ENCODE results near the gene PEMT. TPM values are rescaled to one million over a fixed set of nuclear protein-coding genes. Genes with fewer than 3 reads are reported as not detected.

PEMT gene
- total RNA-seq, 1 experiment from 2014 or later, result 178 TPM

- H3K36me3 ChIP-seq (ENCODE audit: low read depth, low read length), result peaks cover 25% of the 10 kb centered on the region; the same call in 1 of the 2 replicates
- H3K9me2 ChIP-seq (replicated peaks; ENCODE audit: low read length), result no peaks in the 10 kb centered on the region
- H3K9me3 ChIP-seq (ENCODE audit: low read length), result no peaks in the 10 kb centered on the region
- peaks cover 17% of the 10 kb centered on the region for H3K4me1 ChIP-seq (ENCODE audit: insufficient read depth, low read length)
- intact Hi-C loops (cut with micrococcal nuclease), result loop anchor here (10.0 kb wide), 1 partner anchor 79 kb away; no protein-coding TSS in a partner anchor
- POLR2A ChIA-PET (ENCODE audit: unreplicated experiment), result no interaction called here
- peaks cover 12% of the 10 kb centered on the region; the same call in 1 of the 2 replicates for H4K20me1 ChIP-seq (ENCODE audit: low read length)
- TF ChIP-seq, protein P1, sequence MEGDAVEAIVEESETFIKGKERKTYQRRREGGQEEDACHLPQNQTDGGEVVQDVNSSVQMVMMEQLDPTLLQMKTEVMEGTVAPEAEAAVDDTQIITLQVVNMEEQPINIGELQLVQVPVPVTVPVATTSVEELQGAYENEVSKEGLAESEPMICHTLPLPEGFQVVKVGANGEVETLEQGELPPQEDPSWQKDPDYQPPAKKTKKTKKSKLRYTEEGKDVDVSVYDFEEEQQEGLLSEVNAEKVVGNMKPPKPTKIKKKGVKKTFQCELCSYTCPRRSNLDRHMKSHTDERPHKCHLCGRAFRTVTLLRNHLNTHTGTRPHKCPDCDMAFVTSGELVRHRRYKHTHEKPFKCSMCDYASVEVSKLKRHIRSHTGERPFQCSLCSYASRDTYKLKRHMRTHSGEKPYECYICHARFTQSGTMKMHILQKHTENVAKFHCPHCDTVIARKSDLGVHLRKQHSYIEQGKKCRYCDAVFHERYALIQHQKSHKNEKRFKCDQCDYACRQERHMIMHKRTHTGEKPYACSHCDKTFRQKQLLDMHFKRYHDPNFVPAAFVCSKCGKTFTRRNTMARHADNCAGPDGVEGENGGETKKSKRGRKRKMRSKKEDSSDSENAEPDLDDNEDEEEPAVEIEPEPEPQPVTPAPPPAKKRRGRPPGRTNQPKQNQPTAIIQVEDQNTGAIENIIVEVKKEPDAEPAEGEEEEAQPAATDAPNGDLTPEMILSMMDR (conservative IDR thresholded peaks at IDR 0.05; ENCODE audit: low read depth, low read length), result no peak
- TF ChIP-seq EZH2 (IDR thresholded peaks at IDR 0.05; ENCODE audit: low read length, unreplicated experiment), result no peak
- no peak for TF ChIP-seq EZH2phosphoT487 (IDR thresholded peaks at IDR 0.05; ENCODE audit: borderline replicate concordance, low read length)
- H2AFZ ChIP-seq (ENCODE audit: low read length), result no peak overlapping the region
- no peaks in the 10 kb centered on the region for H3K27me3 ChIP-seq (ENCODE audit: low read length)
- CTCF ChIA-PET, result no interaction called here
- no peaks in the 10 kb centered on the region for H3K79me2 ChIP-seq (ENCODE audit: low read length)
- H3K9ac ChIP-seq (ENCODE audit: low read length), result no peak overlapping the region
- no peak overlapping the region for H3K4me2 ChIP-seq (ENCODE audit: low read length)
- ATAC-seq (no peak), DNase-seq (peak; percentile 31)
- no peak overlapping the region for H3K4me3 ChIP-seq (ENCODE audit: low read length)
- TSS peak; percentile 13 for BruUV-seq (replicated peaks)
- H3K27ac ChIP-seq (ENCODE audit: low read length), result no peak overlapping the region
- H3F3A ChIP-seq (ENCODE audit: low read length, unreplicated experiment), result no peaks in the 10 kb centered on the region
These were observed 98.1 kb downstream of the PEMT start for GRCh38 chr17:17493249-17493985.

- Histone ChIP-seq H3F3A (ENCODE audit: low read length, unreplicated experiment) (no peaks in the 10 kb centered on the region), H3K79me2 (ENCODE audit: low read length) (peaks cover 5% of the 10 kb centered on the region; the same call in 1 of the 2 replicates), H3K9me3 (ENCODE audit: low read length) (no peaks in the 10 kb centered on the region), H3K9me2 (replicated peaks; ENCODE audit: low read length) (no peaks in the 10 kb centered on the region), H3K27ac (ENCODE audit: low read length) (no peak overlapping the region), H3K27me3 (ENCODE audit: low read length) (no peaks in the 10 kb centered on the region), H3K9ac (ENCODE audit: low read length) (no peak overlapping the region), H4K20me1 (ENCODE audit: low read length) (peaks cover 12% of the 10 kb centered on the region; the same call in 1 of the 2 replicates), H3K4me1 (ENCODE audit: insufficient read depth, low read length) (peaks cover 17% of the 10 kb centered on the region), H2AFZ (ENCODE audit: low read length) (no peak overlapping the region), H3K4me3 (ENCODE audit: low read length) (no peak overlapping the region), H3K4me2 (ENCODE audit: low read length) (no peak overlapping the region), H3K36me3 (ENCODE audit: low read depth, low read length) (peaks cover 32% of the 10 kb centered on the region; the same call in 1 of the 2 replicates)
- POLR2A ChIA-PET (ENCODE audit: unreplicated experiment), result no interaction called here
- no peak for ATAC-seq
- intact Hi-C loops (cut with micrococcal nuclease), result loop anchor here (10.0 kb wide), 1 partner anchor 78 kb away; no protein-coding TSS in a partner anchor
- CTCF ChIA-PET, result no interaction called here
- no TSS peak for BruUV-seq (replicated peaks)
- DNase-seq, result no peak
- no peak for TF ChIP-seq EZH2phosphoT487 (IDR thresholded peaks at IDR 0.05; ENCODE audit: borderline replicate concordance, low read length)
- TF ChIP-seq EZH2 (IDR thresholded peaks at IDR 0.05; ENCODE audit: low read length, unreplicated experiment), result no peak
- TF ChIP-seq, protein P1 (conservative IDR thresholded peaks at IDR 0.05; ENCODE audit: low read depth, low read length), result no peak
These were observed 98.9 kb downstream of the PEMT start for GRCh38 chr17:17492571-17492970.

- TF ChIP-seq EZH2 (IDR thresholded peaks at IDR 0.05; ENCODE audit: low read length, unreplicated experiment), result no peak
- no peak for TF ChIP-seq EZH2phosphoT487 (IDR thresholded peaks at IDR 0.05; ENCODE audit: borderline replicate concordance, low read length)
- TF ChIP-seq, protein P1 (conservative IDR thresholded peaks at IDR 0.05; ENCODE audit: low read depth, low read length), result no peak
- no peak overlapping the region for H3K4me2 ChIP-seq (ENCODE audit: low read length)
- H3K9ac ChIP-seq (ENCODE audit: low read length), result no peak overlapping the region
- no peaks in the 10 kb centered on the region for H3K27me3 ChIP-seq (ENCODE audit: low read length)
- peaks cover 12% of the 10 kb centered on the region; the same call in 1 of the 2 replicates for H4K20me1 ChIP-seq (ENCODE audit: low read length)
- H3K9me3 ChIP-seq (ENCODE audit: low read length), result no peaks in the 10 kb centered on the region
- POLR2A ChIA-PET (ENCODE audit: unreplicated experiment), result no interaction called here
- H2AFZ ChIP-seq (ENCODE audit: low read length), result no peak overlapping the region
- intact Hi-C loops (cut with micrococcal nuclease), result loop anchor here (10.0 kb wide), 1 partner anchor 77 kb away; no protein-coding TSS in a partner anchor
- ATAC-seq (no peak), DNase-seq (no peak)
- peaks cover 17% of the 10 kb centered on the region for H3K4me1 ChIP-seq (ENCODE audit: insufficient read depth, low read length)
- H3K79me2 ChIP-seq (ENCODE audit: low read length), result peaks cover 6% of the 10 kb centered on the region; the same call in 1 of the 2 replicates
- H3K27ac ChIP-seq (ENCODE audit: low read length), result no peak overlapping the region
- H3F3A ChIP-seq (ENCODE audit: low read length, unreplicated experiment), result no peaks in the 10 kb centered on the region
- H3K4me3 ChIP-seq (ENCODE audit: low read length), result no peak overlapping the region
- H3K36me3 ChIP-seq (ENCODE audit: low read depth, low read length), result peaks cover 34% of the 10 kb centered on the region; the same call in 1 of the 2 replicates
- BruUV-seq (replicated peaks), result no TSS peak
- no peaks in the 10 kb centered on the region for H3K9me2 ChIP-seq (replicated peaks; ENCODE audit: low read length)
- CTCF ChIA-PET, result no interaction called here
These were observed 99.4 kb downstream of the PEMT start for GRCh38 chr17:17492085-17492484.

Data from PC-3 (cell line).